ENCODE results near the gene MARCHF10.
A peak's percentile ranks its signal among the peaks of the same experiment; 100 is the strongest.

MARCHF10 gene

DNA sequence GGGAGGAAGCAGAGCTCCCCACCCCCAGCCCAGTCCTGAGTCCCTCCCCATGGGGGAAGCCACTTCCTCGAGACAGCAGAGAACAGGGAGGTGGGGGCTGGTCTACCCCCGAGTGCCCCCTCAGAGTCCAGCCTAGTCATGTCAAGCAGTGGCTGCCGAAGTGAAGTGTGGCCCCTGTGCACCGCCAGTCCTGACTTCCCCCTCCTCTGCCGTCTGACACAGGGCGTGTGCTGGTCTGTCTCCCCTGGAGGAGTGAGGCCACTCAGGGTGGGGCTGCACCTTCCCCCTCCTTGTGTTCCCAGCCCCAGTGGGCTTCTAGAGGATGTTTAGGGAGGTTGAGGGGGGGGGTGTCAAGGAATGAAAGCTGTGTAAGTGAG is 133.8 kb downstream of the MARCHF10 start:
- DNase-seq: no peak

DNA sequence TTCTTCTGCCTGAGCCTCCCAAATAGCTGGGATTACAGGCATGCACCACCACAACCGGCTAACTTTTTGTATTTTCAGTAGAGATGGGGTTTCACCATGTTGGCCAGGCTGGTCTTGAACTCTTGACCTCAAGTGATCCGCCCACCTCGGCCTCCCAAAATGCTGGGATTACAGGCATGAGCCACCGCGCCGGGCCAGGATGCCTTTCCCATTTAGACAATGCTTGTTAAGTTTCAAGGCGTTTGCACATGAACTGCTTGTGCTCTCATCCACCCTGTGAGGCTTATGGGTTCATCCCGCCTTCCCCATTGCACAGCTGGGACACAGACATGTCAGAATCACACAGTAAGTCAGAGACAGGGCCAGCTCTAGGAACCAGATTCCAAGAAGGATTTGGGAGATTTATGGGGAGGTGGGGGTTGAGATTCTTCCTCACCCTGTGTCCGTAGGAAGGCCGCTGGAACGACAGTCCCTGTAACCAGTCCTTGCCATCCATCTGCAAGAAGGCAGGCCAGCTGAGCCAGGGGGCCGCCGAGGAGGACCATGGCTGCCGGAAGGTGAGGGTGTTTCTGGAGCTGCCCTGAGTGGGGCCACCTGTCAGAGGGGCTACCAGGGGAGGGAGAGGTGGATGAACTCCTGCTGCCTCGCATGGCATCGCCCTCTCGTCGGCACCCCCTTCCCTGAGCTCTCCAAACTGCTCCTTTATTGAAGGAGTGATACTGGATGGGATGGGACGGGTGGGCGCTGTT is 134.3 kb downstream of the MARCHF10 start:
- DNase-seq: no peak

DNA sequence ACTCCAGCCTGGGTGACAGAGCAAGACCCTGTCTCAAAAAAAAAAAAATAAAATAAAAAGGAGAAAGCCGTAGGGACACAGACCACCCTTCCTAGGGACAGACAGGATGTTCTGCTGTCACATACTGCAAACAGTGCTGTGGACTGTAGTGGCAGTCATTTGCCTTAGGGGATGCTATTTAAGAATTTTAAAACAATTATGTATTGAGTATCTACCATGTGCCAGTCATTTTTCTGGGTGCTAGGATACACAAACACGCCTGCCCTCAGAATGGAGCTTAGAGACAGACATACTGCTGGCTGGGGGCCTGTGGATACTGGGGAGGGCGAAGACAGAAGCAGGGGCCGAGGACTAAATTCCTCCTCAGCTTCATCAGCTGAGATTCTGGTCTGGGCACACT is 135.2 kb downstream of the MARCHF10 start:
- DNase-seq: no peak

DNA sequence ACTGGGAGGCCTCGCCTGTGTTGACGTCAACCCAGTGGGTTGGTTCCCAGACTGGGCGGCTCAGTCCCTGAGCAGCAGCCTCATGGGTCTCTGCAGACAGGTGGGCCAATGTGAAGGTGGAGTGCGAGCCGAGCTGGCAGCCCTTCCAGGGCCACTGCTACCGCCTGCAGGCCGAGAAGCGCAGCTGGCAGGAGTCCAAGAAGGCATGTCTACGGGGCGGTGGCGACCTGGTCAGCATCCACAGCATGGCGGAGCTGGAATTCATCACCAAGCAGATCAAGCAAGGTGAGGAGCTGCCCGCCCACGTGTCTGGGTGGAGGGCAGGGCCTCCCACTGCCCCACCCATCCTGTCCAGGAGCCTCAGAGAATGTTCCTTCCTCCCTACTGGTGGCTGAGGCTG is 136.6 kb downstream of the MARCHF10 start:
- peak; percentile 82 for DNase-seq

DNA sequence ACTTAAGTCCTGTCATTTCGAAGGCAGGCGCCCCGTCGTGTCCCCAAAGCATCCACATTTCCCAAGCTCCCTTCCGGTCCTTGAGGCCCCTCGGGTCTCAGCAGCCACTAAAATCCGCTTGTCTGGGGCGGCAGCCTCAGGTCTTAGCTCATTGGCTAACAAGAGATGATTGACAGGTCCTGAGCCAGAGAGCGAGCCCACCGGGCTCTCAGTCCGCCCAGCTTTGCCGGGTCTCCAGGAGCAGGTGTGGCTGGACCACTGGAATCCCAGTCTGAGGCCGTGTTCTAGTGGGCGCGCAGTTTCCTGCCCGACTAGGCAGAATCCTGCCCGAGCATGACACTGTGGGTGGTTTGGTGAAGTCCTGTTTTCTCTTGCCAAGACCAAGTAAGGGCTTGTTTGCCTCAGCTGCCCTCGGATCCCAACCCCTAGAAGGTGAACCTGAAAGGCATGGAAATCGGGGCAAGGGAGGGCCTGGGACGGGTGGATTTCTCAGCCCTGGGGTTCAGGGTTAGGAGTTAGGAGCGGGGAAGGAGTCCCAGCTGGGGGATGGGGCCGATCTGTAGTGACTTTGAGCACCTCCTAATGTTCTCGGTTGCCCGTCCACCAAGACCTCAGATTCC is 137.8 kb downstream of the MARCHF10 start:
- DNase-seq: peak; percentile 82

DNA sequence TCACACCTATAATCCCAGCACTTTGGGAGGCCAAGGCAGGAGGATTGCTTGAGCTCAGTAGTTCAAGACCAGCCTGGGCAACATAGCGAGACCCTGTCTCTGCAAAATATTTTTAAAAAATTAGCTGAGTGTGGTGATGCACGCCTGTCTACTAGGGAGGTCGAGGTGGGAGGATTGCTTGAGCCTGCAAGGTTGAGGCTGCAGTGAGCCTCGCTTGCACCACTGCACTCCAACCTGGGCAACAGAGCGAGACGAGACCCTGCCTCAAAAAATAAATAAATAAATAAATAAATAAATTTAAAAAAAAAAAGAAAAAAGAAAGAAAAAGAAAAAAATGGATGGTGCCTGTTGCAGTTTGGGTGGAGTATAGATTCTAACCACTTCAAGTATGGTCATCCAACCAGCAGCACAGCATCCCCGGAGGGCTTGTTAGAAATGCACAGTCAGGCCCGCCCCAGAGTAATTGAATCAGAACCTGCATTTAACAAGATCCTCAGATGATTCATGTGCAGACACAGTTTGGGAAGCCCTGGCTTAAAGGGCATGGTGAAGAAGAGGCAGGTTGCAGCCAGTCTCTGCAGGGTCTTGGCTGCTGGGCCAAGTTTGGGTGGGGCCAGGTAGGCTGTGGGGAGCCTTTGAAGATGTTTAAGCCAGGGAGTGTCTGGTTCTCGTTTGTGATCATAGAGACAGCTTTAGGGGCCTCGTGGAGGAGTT is 139.9 kb downstream of the MARCHF10 start:
- no peak for DNase-seq

DNA sequence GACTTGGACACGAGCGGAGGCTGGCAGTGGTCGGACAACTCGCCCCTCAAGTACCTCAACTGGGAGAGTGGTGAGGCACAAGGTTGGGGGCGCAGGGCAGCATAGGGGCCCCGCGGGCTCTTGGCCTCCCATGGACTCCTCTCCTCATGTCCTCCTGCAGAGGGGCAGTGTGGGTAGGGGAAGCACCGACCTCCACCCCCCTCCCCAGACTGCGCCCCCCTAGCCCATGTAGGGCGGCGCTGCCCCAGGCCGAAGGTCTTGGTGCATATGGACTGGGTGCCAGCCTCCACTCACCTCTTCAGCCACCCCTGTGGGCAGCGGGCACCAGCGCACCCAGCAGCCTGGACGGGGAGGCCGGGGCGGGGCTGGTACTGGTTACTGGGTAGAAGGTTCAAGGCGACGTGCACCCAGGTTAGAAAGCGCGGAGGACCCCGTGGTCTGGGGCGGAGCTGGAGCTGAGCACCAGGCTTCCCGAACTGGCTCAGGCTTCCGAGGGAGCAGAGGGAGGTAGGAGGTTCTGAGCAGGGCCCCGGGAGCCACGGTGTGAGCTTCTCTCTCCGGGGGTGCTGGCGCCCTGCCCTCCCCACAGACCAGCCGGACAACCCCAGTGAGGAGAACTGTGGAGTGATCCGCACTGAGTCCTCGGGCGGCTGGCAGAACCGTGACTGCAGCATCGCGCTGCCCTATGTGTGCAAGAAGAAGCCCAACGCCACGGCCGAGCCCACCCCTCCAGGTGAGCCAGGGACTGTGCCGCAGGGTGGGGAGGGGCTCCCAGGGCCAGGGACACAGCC is 141.1 kb downstream of the MARCHF10 start:
- no peak for DNase-seq

DNA sequence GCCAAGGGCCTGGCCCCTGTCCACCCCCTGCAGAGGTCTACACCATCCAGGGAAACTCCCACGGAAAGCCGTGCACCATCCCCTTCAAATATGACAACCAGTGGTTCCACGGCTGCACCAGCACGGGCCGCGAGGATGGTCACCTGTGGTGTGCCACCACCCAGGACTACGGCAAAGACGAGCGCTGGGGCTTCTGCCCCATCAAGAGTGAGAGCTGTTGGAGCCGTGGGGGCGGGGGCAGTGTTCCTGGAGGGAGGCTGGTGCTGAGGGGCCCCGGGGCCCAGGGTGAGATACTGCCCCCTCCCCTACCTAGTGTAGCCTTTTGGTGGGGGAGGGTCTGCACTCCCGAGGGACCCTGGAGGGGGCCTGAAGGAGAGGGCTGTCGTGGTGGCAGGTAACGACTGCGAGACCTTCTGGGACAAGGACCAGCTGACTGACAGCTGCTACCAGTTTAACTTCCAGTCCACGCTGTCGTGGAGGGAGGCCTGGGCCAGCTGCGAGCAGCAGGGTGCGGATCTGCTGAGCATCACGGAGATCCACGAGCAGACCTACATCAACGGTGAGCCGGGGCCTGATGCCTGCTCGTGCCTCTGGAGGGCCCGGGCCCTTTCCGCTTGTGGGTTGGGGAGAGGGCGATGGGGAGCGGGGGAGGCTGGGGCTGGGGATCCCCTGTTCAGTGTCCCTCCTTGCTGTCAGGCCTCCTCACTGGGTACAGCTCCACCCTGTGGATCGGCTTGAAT is 141.9 kb downstream of the MARCHF10 start:
- DNase-seq: no peak

DNA sequence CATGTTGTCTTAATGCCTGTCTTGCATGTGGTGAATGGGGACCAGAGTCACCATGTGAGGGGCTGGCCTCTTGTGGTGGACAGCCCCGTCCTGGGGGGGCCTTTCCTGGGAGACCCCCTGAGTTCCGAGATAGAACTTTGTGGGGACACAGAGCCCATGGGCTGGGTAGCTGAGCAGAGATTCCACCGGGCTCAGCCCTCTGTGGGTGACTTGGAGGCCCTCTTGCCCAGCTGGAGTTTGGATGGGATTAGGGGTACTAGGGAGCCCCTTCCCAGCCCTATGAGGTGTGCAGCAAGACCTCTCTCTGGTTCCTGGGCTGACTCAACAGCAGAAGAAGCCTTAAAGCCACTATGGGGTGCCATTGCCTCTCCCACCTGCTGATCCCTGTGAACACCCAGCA is 142.5 kb downstream of the MARCHF10 start:
- no peak for DNase-seq

DNA sequence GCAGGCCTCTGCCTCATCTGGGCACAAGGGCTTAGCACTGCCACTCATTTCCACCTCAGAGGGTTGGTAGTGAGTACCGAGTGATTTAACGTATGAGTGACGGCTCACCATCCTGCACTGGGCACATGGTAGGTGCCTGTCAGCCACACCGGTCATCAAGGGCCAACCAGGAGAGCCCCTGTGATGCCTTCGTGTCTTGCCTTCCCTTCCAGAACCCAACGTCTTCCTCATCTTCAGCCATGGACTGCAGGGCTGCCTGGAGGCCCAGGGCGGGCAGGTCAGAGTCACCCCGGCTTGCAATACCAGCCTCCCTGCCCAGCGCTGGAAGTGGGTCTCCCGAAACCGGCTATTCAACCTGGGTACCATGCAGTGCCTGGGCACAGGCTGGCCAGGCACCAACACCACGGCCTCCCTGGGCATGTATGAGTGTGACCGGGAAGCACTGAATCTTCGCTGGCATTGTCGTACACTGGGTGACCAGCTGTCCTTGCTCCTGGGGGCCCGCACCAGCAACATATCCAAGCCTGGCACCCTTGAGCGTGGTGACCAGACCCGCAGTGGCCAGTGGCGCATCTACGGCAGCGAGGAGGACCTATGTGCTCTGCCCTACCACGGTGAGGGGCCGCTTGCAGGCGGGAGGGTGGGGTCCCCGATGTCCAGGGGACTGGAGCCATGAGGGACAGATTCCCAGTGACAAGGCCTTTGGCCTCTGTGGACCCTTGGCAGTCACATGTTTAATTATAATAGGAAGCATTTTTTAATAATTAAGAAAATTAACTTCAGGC is 143.6 kb downstream of the MARCHF10 start:
- no peak for DNase-seq

DNA sequence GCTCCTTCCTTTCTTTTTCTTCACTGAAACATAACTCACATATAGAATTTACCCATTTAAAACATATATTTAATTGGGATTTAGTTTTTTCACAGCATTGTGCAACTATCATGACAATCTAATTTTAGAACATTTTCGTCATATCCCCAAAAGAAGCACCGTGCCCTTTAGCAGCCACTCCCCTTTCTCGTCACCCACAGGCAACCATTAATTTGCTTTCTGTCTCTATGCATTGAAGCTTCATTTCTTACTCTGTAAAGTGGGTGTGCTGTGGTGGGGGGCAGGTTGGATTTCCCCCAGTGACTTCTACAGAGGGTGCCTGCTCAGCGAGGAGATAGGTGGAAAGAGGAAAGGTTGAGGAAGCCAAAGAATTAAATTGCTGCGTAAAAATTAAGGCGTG is 144.8 kb downstream of the MARCHF10 start:
- DNase-seq: no peak

DNA sequence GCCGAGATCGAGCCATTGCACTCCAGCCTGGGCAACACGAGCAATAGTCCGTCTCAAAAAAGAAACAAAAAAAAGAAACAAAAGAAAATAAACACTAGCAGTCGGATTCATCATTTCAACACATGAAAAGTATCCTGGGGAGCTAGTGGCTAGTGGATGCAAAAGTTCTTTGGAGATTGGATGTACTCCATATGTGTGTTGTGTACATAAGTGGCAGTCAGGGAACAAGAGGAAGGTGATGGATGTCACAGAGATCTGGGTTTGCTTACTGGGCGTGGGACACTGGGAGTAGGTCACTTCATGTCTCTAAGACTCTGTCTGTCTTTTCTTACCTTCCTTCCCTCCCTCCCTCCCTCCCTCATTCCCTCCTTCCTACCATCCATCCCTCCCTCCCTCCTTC is 145.3 kb downstream of the MARCHF10 start:
- no peak for DNase-seq

DNA sequence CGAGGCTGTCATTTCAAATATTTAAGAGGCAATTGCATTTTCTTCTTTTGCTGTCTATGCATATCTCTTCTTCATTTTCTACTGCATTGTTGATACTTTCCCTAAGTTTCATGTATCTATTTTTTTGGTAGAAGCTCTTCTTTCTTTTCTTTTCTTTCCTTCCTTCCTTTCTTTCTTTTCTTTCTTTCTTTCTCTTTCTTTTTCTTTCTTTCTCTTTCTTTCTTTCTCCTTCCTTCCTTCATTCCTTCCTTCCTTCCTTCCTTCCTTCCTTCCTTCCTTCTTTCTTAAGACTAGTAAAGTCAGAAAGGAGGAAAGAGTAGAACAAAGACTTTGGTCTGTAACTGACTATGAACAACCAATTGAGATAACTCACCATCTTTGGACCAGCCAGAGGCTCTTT is 146.8 kb downstream of the MARCHF10 start:
- no peak for DNase-seq

DNA sequence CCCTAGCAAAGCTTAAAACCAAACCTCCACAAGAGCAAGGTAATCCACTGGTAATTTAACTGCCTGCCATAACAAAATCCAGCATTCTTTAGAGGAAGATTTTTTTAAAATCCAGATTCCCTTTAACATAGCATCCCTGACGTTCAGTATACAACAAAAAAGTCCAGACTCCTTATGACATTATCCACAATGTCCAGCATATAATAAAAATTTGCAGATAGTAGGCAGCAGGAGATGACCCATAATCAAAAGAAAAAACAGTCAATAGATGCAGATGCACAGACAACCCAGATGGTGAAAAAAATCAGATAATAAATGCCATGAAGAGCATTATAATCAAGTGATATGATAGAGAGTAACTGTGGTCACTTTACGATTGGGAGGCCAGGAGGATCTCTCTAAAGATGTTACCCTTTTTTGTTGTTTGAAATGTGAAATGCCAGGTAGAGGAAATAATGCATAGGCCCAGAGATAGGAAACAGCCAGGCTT is 147.4 kb downstream of the MARCHF10 start:
- no peak for DNase-seq

DNA sequence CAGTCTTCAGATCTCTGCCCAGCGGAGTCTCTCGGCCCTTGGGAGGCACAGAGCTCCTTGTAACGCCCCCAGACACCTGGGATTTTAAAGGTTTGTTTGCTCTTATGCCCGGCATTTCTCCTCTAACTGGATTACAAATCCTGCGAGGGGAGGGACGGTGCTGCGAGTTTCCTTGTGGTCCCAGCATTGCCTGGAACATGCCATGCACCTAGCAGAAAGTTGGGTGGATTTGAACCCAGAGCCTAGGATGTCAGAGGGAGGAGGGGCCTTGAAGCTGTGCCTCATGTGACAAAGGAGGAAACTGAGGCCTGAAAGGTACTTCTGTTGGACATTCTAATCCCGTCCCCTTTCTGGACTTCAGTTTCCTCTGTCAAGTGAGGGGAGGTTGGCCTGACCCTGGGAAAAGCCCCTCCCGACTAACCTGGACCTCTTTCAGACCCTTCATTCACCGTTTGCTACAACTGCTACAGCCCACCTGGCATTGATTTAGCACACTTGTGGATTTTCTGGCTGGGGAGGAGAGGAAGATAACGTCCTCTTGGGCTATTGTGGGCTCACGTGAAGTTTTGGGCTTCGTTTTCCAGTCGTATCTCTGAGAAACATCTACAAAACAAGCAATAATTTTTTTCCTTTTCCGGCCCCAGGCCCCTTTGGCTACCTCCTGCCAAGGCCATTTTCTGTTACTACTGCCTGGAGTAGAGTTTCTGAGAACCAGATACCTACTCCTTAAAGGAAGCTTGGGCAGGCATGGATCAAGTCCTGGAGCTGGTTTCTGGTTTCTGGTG is 149.8 kb downstream of the MARCHF10 start:
- DNase-seq: no peak

DNA sequence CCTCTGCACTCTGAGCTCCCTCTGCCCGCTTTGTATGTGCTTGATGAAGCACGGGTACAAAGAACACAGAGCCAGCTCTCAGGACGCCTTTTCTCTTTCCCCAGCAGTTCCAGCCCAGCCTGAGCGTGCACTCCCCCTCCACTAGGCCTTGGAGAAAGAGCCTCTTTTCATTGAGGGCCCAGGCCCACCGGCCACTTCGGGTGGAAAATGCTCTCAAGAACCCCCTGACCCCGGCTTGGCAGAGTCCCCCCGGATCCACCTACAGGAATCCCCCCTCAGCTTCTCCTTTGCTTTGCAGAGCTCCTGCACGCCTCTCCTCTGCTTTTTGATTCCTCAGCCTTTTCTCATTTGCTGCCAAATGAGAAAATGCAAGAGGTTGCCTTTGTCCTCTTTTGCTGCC is 150.4 kb downstream of the MARCHF10 start:
- no peak for DNase-seq

DNA sequence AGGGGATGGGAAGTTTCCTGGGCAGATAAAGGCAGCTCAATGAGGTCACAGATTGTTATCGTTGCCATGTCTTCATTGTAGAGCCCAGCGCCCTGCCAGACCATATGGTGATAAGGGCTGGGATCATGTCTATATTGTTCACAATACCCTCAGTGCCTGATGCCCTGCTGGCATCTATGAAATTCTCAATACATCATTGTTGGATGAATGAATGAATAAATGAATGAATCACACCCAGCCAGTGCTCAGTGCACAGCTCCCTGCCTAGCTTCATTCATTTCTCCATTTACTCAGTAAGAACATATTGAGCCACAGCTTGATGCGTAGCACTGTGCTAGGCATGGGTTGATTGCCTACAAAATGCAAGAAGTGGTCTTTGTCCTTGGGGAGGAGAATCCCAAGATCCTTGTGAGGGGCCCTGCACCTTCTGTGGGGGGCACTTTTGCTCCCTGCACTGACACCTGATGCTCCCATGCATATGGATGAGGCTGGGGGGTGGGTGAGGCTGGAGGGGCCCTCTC is 150.9 kb downstream of the MARCHF10 start:
- no peak for DNase-seq

DNA sequence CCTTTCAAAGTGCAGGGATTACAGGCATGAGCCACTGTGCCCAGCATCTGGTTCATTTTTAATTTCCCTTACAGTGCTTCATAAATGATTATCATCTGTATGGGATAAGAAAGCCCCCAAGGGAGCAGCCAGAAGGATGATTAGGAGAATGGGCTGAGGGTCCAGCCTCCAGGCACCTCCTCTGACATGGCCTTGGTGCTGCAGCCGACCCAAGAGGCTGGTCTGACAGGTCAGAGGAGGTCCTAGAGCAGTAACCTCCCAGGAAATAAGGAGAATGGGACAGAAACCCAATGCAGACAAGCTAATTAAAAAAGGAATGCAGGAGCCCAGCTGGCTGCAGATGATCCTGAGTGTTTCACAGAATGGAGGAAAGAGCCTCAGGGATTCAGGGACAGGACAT is 151.7 kb downstream of the MARCHF10 start:
- DNase-seq: no peak

DNA sequence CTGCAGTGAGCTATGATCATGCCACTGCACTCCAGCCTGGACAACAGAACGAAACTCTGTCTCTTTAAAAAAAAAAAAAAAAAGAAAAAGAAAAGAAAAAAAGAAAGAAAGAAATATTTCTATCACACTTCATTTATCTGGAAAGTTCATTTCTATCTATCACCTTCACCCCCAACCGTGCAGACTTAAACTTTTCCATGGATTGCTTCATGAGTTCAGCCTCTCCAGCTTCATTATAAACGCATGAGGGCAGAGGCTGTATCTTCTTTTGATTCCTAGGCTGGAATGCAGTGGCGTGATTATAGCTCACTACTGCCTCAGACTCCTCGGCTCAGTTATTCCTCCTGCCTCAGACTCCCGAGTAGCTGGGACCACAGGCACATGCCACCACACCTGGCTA is 152.5 kb downstream of the MARCHF10 start:
- no peak for DNase-seq

Data from DMS153 (cell line).